Liver (tissue), 9 donors: ENCODE measurements around the gene GPC1. TPM values are rescaled to one million over a fixed set of nuclear protein-coding genes. Genes with fewer than 3 reads are reported as not detected.

Experiments used
- DNase-seq: peaks from one replicate; pipeline ENCODE4 v3.0.0-alpha.2; 2017; ENCODE audit warnings: low spot score
- H3K27ac ChIP-seq, 2 donors: one replicate each; pipeline ENCODE4 v1.7.0; 2013; ENCODE audit warnings: inconsistent platforms in 2 of 2, low read length in 2 of 2, control low read depth in 1 of 2, low read depth in 1 of 2, mild to moderate bottlenecking in 1 of 2
- H3K27me3 ChIP-seq, 4 donors: one replicate each; pipeline versions ENCODE4 v1.6.1 to v1.7.0; 2013; ENCODE audit warnings: low read length in 3 of 4, inconsistent platforms in 1 of 4, mild to moderate bottlenecking in 1 of 4, moderate library complexity in 1 of 4; ENCODE audit not compliant: control insufficient read depth in 4 of 4, insufficient read depth in 4 of 4
- H3K36me3 ChIP-seq, 4 donors: one replicate each; pipeline versions ENCODE4 v1.6.1 to v1.7.0; 2013; ENCODE audit warnings: low read length in 3 of 4, mild to moderate bottlenecking in 3 of 4, low read depth in 1 of 4, moderate library complexity in 1 of 4; ENCODE audit not compliant: control insufficient read depth in 4 of 4, insufficient read depth in 3 of 4
- H3K4me1 ChIP-seq, 4 donors: one replicate each; pipeline versions ENCODE4 v1.6.1 to v1.7.0; 2013; ENCODE audit warnings: low read length in 3 of 4, mild to moderate bottlenecking in 3 of 4, moderate library complexity in 1 of 4; ENCODE audit not compliant: control insufficient read depth in 4 of 4, insufficient read depth in 4 of 4
- H3K4me3 ChIP-seq, 3 donors: one replicate each; pipeline versions ENCODE4 v1.6.1 to v1.7.0; 2013; ENCODE audit warnings: low read length in 3 of 3, control low read depth in 1 of 3, low read depth in 1 of 3, mild to moderate bottlenecking in 1 of 3
- H3K9ac ChIP-seq, 2 donors: one replicate each; pipeline ENCODE4 v1.7.0; 2013; ENCODE audit warnings: low read length in 2 of 2, mild to moderate bottlenecking in 2 of 2, moderate library complexity in 2 of 2, control low read depth in 1 of 2, low read depth in 1 of 2
- H3K9me3 ChIP-seq, 4 donors: one replicate each; pipeline versions ENCODE4 v1.6.1 to v1.7.0; 2013; ENCODE audit warnings: low read length in 3 of 4; ENCODE audit not compliant: control insufficient read depth in 4 of 4
- EGR1 ChIP-seq, 2 donors: IDR thresholded peaks; 2 replicates each; pipeline ENCODE4 v1.6.1; 2016 to 2018; ENCODE audit warnings: antibody characterized with exemption in 2 of 2, low read depth in 2 of 2
- FOXA1 ChIP-seq: IDR thresholded peaks from 2 replicates; pipeline ENCODE4 v1.6.1; 2016; ENCODE audit warnings: antibody characterized with exemption
- FOXA2 ChIP-seq: IDR thresholded peaks from 2 replicates; pipeline ENCODE4 v1.6.1; 2016; ENCODE audit warnings: antibody characterized with exemption
- GABPA ChIP-seq, 2 donors: IDR thresholded peaks in 1 of 2; conservative IDR thresholded peaks in 1 of 2; 2 replicates each; pipeline ENCODE4 v1.6.1; 2016; ENCODE audit warnings: antibody characterized with exemption in 2 of 2, mild to moderate bottlenecking in 1 of 2, moderate library complexity in 1 of 2
- HNF4A ChIP-seq, 2 donors: conservative IDR thresholded peaks; 2 replicates each; pipeline ENCODE4 v1.6.1; 2016; ENCODE audit warnings: antibody characterized with exemption in 2 of 2, mild to moderate bottlenecking in 2 of 2
- HNF4G ChIP-seq: IDR thresholded peaks from 2 replicates; pipeline ENCODE4 v1.6.1; 2016; ENCODE audit warnings: antibody characterized with exemption
- JUND ChIP-seq, 2 donors: IDR thresholded peaks; 2 replicates each; pipeline ENCODE4 v1.6.1; 2016; ENCODE audit warnings: antibody characterized with exemption in 2 of 2
- NR2F2 ChIP-seq: IDR thresholded peaks from 2 replicates; pipeline ENCODE4 v1.6.1; 2016; ENCODE audit warnings: antibody characterized with exemption
- RAD21 ChIP-seq, 2 donors: IDR thresholded peaks; 2 replicates each; pipeline ENCODE4 v1.6.1; 2016; ENCODE audit warnings: antibody characterized with exemption in 2 of 2, mild to moderate bottlenecking in 2 of 2
- RXRA ChIP-seq, 2 donors: IDR thresholded peaks; 2 replicates each; pipeline ENCODE4 v1.6.1; 2017 to 2018; ENCODE audit warnings: antibody characterized with exemption in 2 of 2, mild to moderate bottlenecking in 1 of 2
- SP1 ChIP-seq: IDR thresholded peaks from 2 replicates; pipeline ENCODE4 v1.6.1; 2018; ENCODE audit warnings: antibody characterized with exemption, mild to moderate bottlenecking
- TAF1 ChIP-seq: conservative IDR thresholded peaks from 2 replicates; pipeline ENCODE4 v1.6.1; 2016; ENCODE audit warnings: antibody characterized with exemption, mild to moderate bottlenecking
- YY1 ChIP-seq: IDR thresholded peaks from 2 replicates; pipeline ENCODE4 v1.6.1; 2016; ENCODE audit warnings: antibody characterized with exemption, mild to moderate bottlenecking
- WGBS: extraction: QIAGEN DNeasy Blood & Tissue Kit; methylation state at CpG from one replicate; pipeline ENCODE4 v1.1.7; 2013; 5-methylcytosine and 5-hydroxymethylcytosine counted together
- polyA plus RNA-seq, 2 donors: library from polyadenylated mRNA; stranded (reverse) in 1 of 2; unstranded in 1 of 2; fragments of 200-250 nt in 1 of 2; fragments of >200 nt in 1 of 2; fragmentation: Nextera tagmentation in 1 of 2; extraction: Ambion mirVana in 1 of 2; gene quantifications; one replicate each; pipeline versions ENCODE4 v1.2.1 to v1.2.3, GENCODE V29; 2013 to 2015
- total RNA-seq, 2 donors: library from RNA; depleted of rRNA; stranded (reverse); fragments of >200 nt; gene quantifications; one replicate each; pipeline ENCODE4 v1.2.3, GENCODE V29; 2014
- TF ChIP-seq, protein P1 (sequence below): IDR thresholded peaks from 2 replicates; pipeline ENCODE4 v1.6.1; 2016; ENCODE audit warnings: antibody characterized with exemption, mild to moderate bottlenecking
- TF ChIP-seq, protein P2 (sequence below): IDR thresholded peaks from 2 replicates; pipeline ENCODE4 v1.6.1; 2016; ENCODE audit warnings: antibody characterized with exemption
- TF ChIP-seq, protein P3 (sequence below): fragments of 150-350 bp; IDR thresholded peaks from 2 replicates; pipeline ENCODE4 v1.5.1; 2017; ENCODE audit warnings: improper control_type of control experiment, low read depth, low read length; ENCODE audit not compliant: missing input control
- TF ChIP-seq, protein P4 (sequence below): IDR thresholded peaks from 2 replicates; pipeline ENCODE4 v1.6.1; 2016; ENCODE audit warnings: antibody characterized with exemption
- TF ChIP-seq, protein P5 (sequence below): IDR thresholded peaks from 2 replicates; pipeline ENCODE4 v1.6.1; 2016; ENCODE audit warnings: antibody characterized with exemption
- donor health status: healthy.
- donor health status: healthy.
- donor health status: healthy.
- donor health status: healthy.
- donor health status: healthy.

Gene GPC1
- total and polyA plus RNA-seq, 4 donors = 3.2 to 41.0 (median 9.1) TPM

DNA sequence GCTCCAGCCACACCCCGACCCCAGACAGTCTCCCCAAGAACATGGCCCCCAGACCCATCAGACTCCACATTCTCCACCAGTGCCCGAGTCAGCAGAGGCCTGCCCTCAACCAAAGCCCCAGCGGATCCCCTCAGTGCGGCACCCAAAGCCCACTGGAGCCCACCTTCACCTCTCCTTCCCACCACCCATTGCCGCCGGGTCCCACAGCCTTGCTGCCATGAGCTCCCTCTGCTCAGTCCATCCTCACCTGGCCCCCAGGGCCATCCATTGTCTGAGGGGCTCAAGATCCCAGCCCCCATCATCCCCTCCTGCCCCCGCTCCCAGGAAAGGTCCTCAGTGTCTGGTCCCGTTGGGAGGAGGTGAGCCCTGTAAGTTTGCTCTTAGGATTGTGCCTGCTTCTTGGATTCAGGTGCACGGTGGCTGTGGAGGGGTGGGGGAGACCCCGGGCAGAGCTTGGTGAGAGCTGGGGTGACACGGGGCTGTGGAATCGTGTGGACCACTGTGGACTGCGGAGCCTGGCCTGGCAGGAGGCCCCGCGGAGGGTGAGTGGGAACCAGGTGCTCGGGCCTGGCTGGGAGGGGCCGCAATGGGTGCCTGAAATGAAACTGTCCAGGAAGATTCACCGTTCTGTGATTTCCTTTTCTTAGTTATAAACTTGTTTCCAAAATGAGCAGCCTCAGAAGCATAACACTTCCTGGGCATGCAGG is 32.7 kb upstream of the GPC1 start (continued):
- TF ChIP-seq, protein P1, sequence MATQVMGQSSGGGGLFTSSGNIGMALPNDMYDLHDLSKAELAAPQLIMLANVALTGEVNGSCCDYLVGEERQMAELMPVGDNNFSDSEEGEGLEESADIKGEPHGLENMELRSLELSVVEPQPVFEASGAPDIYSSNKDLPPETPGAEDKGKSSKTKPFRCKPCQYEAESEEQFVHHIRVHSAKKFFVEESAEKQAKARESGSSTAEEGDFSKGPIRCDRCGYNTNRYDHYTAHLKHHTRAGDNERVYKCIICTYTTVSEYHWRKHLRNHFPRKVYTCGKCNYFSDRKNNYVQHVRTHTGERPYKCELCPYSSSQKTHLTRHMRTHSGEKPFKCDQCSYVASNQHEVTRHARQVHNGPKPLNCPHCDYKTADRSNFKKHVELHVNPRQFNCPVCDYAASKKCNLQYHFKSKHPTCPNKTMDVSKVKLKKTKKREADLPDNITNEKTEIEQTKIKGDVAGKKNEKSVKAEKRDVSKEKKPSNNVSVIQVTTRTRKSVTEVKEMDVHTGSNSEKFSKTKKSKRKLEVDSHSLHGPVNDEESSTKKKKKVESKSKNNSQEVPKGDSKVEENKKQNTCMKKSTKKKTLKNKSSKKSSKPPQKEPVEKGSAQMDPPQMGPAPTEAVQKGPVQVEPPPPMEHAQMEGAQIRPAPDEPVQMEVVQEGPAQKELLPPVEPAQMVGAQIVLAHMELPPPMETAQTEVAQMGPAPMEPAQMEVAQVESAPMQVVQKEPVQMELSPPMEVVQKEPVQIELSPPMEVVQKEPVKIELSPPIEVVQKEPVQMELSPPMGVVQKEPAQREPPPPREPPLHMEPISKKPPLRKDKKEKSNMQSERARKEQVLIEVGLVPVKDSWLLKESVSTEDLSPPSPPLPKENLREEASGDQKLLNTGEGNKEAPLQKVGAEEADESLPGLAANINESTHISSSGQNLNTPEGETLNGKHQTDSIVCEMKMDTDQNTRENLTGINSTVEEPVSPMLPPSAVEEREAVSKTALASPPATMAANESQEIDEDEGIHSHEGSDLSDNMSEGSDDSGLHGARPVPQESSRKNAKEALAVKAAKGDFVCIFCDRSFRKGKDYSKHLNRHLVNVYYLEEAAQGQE = no peak

DNA sequence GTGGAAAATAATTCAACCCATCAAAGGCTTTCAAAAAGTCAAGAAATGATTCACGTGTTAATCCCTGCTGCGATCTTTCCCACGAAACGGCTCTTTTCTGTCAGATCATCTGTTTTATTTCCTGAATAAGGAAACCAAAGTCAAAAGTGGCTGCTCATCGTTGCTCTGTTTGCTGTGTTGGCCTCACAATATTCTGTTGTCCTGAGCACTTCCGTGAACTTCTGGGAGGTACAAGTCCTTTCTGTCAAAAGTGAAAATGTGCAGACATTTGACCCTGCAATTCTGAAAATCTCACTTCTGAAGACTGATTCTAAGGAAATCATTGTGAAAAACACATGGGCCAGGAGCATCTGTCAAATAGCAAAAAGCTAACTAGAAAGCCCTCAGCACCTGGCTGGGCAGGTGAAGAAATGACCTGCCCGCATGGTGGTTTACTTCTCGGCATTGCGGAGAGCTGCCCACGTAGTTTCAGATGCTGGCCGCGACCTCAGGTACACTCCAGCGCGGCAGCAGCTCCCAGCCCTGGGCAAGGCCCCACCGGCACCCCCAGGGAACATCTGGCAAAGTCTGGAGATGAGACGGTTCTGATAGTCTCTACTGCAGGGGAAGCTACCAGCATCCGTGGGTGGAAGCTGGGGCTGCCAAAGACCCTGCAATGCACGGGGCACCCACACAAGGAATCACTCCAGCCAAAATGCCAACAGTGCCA is 31.9 kb upstream of the GPC1 start:
- H3K4me3 ChIP-seq = no peak overlapping the region
- no peak for DNase-seq
- no peak overlapping the region for H3K9ac ChIP-seq
- H3K36me3 ChIP-seq = no peaks in the 10 kb centered on the region
- 79% methylated on average over 18 of the region's 18 CpGs for WGBS
- H3K9me3 ChIP-seq = no peaks in the 10 kb centered on the region
- no peaks in the 10 kb centered on the region for H3K27me3 ChIP-seq
- H3K4me1 ChIP-seq = no peaks in the 10 kb centered on the region
- no peak overlapping the region for H3K27ac ChIP-seq
- TF ChIP-seq JUND (IDR thresholded peaks at IDR 0.05) (no peak), RXRA (IDR thresholded peaks at IDR 0.05) (no peak), HNF4A (conservative IDR thresholded peaks at IDR 0.05) (no peak), RAD21 (IDR thresholded peaks at IDR 0.05) (no peak), HNF4G (no peak), TAF1 (no peak), FOXA2 (no peak), YY1 (no peak), EGR1 (IDR thresholded peaks at IDR 0.05; ENCODE audit: low read depth in 2 of 2) (no peak), FOXA1 (no peak), SP1 (no peak), NR2F2 (no peak), GABPA (IDR thresholded peaks at IDR 0.05 in 1 of 2, conservative IDR thresholded peaks at IDR 0.05 in 1 of 2) (no peak)
- TF ChIP-seq, protein P2, sequence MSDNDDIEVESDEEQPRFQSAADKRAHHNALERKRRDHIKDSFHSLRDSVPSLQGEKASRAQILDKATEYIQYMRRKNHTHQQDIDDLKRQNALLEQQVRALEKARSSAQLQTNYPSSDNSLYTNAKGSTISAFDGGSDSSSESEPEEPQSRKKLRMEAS = no peak
- TF ChIP-seq, protein P3, sequence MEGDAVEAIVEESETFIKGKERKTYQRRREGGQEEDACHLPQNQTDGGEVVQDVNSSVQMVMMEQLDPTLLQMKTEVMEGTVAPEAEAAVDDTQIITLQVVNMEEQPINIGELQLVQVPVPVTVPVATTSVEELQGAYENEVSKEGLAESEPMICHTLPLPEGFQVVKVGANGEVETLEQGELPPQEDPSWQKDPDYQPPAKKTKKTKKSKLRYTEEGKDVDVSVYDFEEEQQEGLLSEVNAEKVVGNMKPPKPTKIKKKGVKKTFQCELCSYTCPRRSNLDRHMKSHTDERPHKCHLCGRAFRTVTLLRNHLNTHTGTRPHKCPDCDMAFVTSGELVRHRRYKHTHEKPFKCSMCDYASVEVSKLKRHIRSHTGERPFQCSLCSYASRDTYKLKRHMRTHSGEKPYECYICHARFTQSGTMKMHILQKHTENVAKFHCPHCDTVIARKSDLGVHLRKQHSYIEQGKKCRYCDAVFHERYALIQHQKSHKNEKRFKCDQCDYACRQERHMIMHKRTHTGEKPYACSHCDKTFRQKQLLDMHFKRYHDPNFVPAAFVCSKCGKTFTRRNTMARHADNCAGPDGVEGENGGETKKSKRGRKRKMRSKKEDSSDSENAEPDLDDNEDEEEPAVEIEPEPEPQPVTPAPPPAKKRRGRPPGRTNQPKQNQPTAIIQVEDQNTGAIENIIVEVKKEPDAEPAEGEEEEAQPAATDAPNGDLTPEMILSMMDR = no peak
- TF ChIP-seq, protein P4, sequence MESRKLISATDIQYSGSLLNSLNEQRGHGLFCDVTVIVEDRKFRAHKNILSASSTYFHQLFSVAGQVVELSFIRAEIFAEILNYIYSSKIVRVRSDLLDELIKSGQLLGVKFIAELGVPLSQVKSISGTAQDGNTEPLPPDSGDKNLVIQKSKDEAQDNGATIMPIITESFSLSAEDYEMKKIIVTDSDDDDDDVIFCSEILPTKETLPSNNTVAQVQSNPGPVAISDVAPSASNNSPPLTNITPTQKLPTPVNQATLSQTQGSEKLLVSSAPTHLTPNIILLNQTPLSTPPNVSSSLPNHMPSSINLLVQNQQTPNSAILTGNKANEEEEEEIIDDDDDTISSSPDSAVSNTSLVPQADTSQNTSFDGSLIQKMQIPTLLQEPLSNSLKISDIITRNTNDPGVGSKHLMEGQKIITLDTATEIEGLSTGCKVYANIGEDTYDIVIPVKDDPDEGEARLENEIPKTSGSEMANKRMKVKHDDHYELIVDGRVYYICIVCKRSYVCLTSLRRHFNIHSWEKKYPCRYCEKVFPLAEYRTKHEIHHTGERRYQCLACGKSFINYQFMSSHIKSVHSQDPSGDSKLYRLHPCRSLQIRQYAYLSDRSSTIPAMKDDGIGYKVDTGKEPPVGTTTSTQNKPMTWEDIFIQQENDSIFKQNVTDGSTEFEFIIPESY = no peak
- TF ChIP-seq, protein P5, sequence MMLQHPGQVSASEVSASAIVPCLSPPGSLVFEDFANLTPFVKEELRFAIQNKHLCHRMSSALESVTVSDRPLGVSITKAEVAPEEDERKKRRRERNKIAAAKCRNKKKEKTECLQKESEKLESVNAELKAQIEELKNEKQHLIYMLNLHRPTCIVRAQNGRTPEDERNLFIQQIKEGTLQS = no peak
- TF ChIP-seq, protein P1 = no peak
